Mucosa of stomach (tissue), 1 donor: ENCODE measurements around the gene RETREG1.

Source experiments
- H3K27me3 ChIP-seq: one replicate; pipeline ENCODE4 v1.7.0; 2013; ENCODE audit warnings: mild to moderate bottlenecking, low read length; ENCODE audit not compliant: control insufficient read depth, insufficient read depth
- H3K36me3 ChIP-seq: one replicate; pipeline ENCODE4 v1.7.0; 2013; ENCODE audit warnings: low read length; ENCODE audit not compliant: control insufficient read depth, insufficient read depth
- H3K4me1 ChIP-seq: one replicate; pipeline ENCODE4 v1.7.0; 2013; ENCODE audit warnings: mild to moderate bottlenecking, low read length; ENCODE audit not compliant: control insufficient read depth, insufficient read depth
- H3K4me3 ChIP-seq: one replicate; pipeline ENCODE4 v1.7.0; 2013; ENCODE audit warnings: low read length
- H3K9ac ChIP-seq: one replicate; pipeline ENCODE4 v1.7.0; 2013; ENCODE audit warnings: mild to moderate bottlenecking, low read length, moderate library complexity
- H3K9me3 ChIP-seq: one replicate; pipeline ENCODE4 v1.7.0; 2013; ENCODE audit warnings: mild to moderate bottlenecking, low read length, moderate library complexity; ENCODE audit not compliant: control insufficient read depth
- donor health status: Pancreatic carcinoma.

RETREG1 gene

DNA sequence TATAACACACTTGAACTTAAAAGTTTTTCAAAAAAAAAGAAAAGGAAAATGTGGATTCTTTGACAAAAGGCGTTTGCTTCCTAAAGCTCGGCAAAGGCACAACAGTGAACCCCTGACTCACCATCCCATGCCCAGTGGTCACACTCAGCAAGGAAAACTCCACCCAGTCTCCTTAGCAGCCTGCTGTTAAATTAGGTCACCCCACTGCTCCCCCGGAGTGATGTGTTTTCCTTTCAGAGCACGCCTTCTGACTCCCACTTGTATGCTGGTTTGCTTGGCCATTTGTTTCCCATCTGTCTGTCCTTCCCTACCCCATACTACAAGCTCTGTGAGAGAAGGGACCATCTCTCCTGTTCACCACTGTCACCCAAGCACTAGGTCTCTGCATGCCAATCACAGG, 23.8 kb downstream of the RETREG1 start:
- Histone ChIP-seq H3K4me1 (no peaks in the 10 kb centered on the region), H3K27me3 (no peaks in the 10 kb centered on the region), H3K9me3 (no peaks in the 10 kb centered on the region), H3K36me3 (no peaks in the 10 kb centered on the region), H3K9ac (no peak overlapping the region), H3K4me3 (no peak overlapping the region)

DNA sequence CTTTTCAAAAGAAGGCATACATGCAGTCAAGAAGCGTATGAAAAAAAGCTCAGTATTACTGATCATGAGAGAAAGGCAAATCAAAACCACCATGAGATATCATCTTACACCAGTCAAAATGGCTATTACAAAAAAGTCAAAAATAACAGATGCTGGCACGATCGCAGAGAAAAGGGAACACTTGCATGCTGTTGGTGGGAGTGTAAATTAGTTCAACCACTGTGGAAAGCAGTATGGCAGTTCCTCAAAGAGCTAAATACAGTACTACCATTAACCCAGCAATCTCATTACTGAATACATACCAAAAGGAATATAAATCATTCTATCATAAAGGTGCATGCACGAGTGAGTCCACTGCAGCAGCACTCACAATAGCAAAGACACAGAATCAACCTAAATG, 24.5 kb downstream of the RETREG1 start:
- H3K36me3 ChIP-seq = no peaks in the 10 kb centered on the region
- no peaks in the 10 kb centered on the region for H3K27me3 ChIP-seq
- H3K4me3 ChIP-seq = no peak overlapping the region
- H3K9ac ChIP-seq = no peak overlapping the region
- H3K4me1 ChIP-seq = no peaks in the 10 kb centered on the region
- H3K9me3 ChIP-seq = no peaks in the 10 kb centered on the region

- no peak overlapping the region for H3K9ac ChIP-seq
- H3K36me3 ChIP-seq = no peaks in the 10 kb centered on the region
- no peaks in the 10 kb centered on the region for H3K4me1 ChIP-seq
- no peak overlapping the region for H3K4me3 ChIP-seq
- H3K9me3 ChIP-seq = no peaks in the 10 kb centered on the region
- no peaks in the 10 kb centered on the region for H3K27me3 ChIP-seq
These were observed 26.1 kb downstream of the RETREG1 start for GRCh38 chr5:16590685-16591084.

- no peaks in the 10 kb centered on the region for H3K36me3 ChIP-seq
- no peak overlapping the region for H3K4me3 ChIP-seq
- H3K27me3 ChIP-seq = no peaks in the 10 kb centered on the region
- peaks cover 8% of the 10 kb centered on the region for H3K4me1 ChIP-seq
- no peak overlapping the region for H3K9ac ChIP-seq
- no peaks in the 10 kb centered on the region for H3K9me3 ChIP-seq
These were observed 27.1 kb downstream of the RETREG1 start for GRCh38 chr5:16589658-16590057.

GRCh38 chr5:16588434-16589214, 28.2 kb downstream of the RETREG1 start:
- Histone ChIP-seq H3K36me3 (no peaks in the 10 kb centered on the region), H3K9me3 (no peaks in the 10 kb centered on the region), H3K4me1 (peaks cover 8% of the 10 kb centered on the region), H3K27me3 (no peaks in the 10 kb centered on the region), H3K9ac (no peak overlapping the region), H3K4me3 (no peak overlapping the region)

DNA sequence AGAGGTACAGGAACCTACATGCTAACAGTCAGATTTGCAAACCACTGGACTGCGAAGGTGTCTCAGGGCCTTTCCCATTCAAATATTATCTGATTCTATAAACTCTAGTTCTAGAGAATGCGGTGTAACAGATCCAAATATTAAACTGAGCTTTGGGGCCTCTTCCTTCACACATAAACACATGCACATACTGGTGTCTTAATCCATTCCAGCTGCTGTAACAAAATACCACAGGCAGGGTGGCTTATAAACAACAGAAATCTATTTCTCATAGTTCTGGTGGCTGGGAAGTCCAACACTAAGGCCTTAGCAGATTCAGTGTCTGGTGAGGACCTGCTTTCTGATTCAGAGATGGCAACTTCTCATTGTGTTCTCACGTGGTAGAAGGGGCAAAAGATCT, 30.2 kb downstream of the RETREG1 start:
- Histone ChIP-seq H3K27me3 (no peaks in the 10 kb centered on the region), H3K9ac (no peak overlapping the region), H3K9me3 (no peaks in the 10 kb centered on the region), H3K4me3 (no peak overlapping the region), H3K4me1 (peaks cover 8% of the 10 kb centered on the region), H3K36me3 (no peaks in the 10 kb centered on the region)

DNA sequence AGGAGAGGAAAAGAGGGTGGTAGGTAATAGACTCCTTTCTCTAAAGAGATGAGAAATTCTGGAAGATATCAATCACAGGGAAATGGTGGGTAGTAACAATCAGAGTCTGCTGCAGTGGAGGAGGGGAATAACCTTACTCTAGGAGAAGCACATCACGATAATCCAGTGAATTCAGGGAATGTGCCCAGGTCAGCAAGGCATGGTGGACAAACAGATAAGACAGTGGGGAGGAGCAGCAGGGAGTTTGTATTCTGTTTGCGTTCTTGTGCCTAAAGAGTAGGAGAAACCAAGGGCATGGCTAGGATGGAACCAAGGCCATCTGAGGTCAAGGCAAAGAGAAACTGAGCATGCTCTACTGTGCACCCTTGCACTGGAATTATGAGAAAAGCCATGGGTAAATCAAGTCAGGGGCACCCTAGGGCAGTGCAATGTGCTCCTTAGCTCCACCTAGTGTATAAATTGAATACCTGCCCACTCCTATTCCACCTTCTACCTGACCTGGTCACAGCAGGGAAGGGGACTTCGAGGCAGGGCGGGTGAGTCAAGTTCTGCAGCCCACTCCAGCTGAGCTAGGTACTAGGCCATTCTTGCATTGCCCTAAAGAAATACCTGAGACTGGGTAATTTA, 31.6 kb downstream of the RETREG1 start:
- no peaks in the 10 kb centered on the region for H3K36me3 ChIP-seq
- no peaks in the 10 kb centered on the region for H3K9me3 ChIP-seq
- H3K4me3 ChIP-seq = no peak overlapping the region
- H3K4me1 ChIP-seq = peaks cover 8% of the 10 kb centered on the region
- H3K27me3 ChIP-seq = no peaks in the 10 kb centered on the region
- no peak overlapping the region for H3K9ac ChIP-seq

DNA sequence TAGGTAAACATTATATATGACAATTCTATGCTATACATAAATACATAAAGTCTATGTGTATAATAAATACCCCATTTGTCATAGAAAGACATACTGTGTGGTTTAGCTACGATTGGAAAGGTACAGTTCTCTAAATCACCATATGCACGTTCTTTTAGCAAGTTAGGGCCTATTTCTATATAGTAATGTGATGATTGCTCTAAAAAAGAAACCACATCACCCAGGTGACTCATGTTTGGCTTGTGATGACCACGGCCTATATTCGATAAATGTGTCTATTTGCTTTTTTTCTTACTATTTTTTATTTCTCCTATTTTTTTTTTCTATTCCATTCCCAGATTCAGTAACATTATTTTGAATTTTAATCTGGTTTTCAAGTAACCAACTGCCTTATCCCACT, 34.7 kb downstream of the RETREG1 start:
- Histone ChIP-seq H3K4me1 (peaks cover 8% of the 10 kb centered on the region), H3K4me3 (no peak overlapping the region), H3K36me3 (no peaks in the 10 kb centered on the region), H3K27me3 (no peaks in the 10 kb centered on the region), H3K9ac (no peak overlapping the region), H3K9me3 (no peaks in the 10 kb centered on the region)

- no peaks in the 10 kb centered on the region for H3K27me3 ChIP-seq
- H3K9ac ChIP-seq = no peak overlapping the region
These were observed 36.4 kb downstream of the RETREG1 start for GRCh38 chr5:16580382-16580781.

GRCh38 chr5:16579142-16579847, 37.5 kb downstream of the RETREG1 start:
- no peak overlapping the region for H3K9ac ChIP-seq
- H3K4me1 ChIP-seq = peaks cover 2% of the 10 kb centered on the region
- no peak overlapping the region for H3K4me3 ChIP-seq
- no peaks in the 10 kb centered on the region for H3K27me3 ChIP-seq
- no peaks in the 10 kb centered on the region for H3K9me3 ChIP-seq
- no peaks in the 10 kb centered on the region for H3K36me3 ChIP-seq

More at GRCh38 chr5:16580382-16580781, 36.4 kb downstream of the RETREG1 start:
- Histone ChIP-seq H3K4me3 (no peak overlapping the region), H3K4me1 (peaks cover 6% of the 10 kb centered on the region), H3K36me3 (no peaks in the 10 kb centered on the region), H3K9me3 (no peaks in the 10 kb centered on the region)

- no peaks in the 10 kb centered on the region for H3K36me3 ChIP-seq
- H3K9me3 ChIP-seq = no peaks in the 10 kb centered on the region
- no peaks in the 10 kb centered on the region for H3K27me3 ChIP-seq
- H3K9ac ChIP-seq = no peak overlapping the region
- no peak overlapping the region for H3K4me3 ChIP-seq
- H3K4me1 ChIP-seq = peaks cover 10% of the 10 kb centered on the region
These were observed 38.3 kb downstream of the RETREG1 start for GRCh38 chr5:16578474-16578883.

DNA sequence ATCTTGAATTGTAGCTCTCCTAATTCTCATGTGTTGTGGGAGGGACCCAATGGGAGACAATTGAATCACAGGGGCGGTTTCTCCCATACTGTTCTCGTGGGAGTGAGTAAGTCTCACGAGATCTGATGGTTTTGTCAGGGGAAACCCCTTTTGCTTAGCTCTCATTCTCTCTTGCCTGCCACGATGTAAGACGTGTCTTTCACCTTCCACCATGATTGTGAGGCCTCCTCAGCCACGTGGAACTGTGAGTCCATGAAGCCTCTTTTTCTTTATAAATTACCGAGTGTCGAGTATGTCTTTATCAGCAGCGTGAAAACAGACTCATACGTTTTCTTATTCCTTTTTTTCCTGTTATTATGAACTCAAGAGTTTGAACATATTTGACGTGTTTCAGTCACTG, 39.1 kb downstream of the RETREG1 start:
- Histone ChIP-seq H3K4me3 (no peak overlapping the region), H3K27me3 (no peaks in the 10 kb centered on the region), H3K9me3 (no peaks in the 10 kb centered on the region), H3K9ac (no peak overlapping the region), H3K36me3 (no peaks in the 10 kb centered on the region), H3K4me1 (peaks cover 11% of the 10 kb centered on the region)
